H9 (cell line): Measurements from ENCODE around the gene OR52K1. TPM values are rescaled to one million over a fixed set of nuclear protein-coding genes. Genes with fewer than 3 reads are reported as not detected.

Experiments used
- DNase-seq: peaks from one replicate; pipeline ENCODE4 v3.0.0-alpha.2; 2017
- H2AFZ ChIP-seq: one replicate; pipeline ENCODE4 v1.6.1; 2013; ENCODE audit warnings: mild to moderate bottlenecking, low read length, control low read depth, moderate library complexity
- H2AK5ac ChIP-seq: 2 replicates; pipeline ENCODE4 v1.6.1; 2013; ENCODE audit warnings: low read length, control low read depth, mixed read lengths; ENCODE audit not compliant: insufficient read length
- H2BK120ac ChIP-seq: one replicate; pipeline ENCODE4 v1.6.1; 2013; ENCODE audit warnings: low read depth, mild to moderate bottlenecking, low read length, control low read depth, inconsistent platforms; ENCODE audit not compliant: poor library complexity, severe bottlenecking
- H2BK12ac ChIP-seq: 2 replicates; pipeline ENCODE4 v1.6.1; 2013; ENCODE audit warnings: low read length, control low read depth, mixed read lengths, low read depth; ENCODE audit not compliant: insufficient read length
- H2BK15ac ChIP-seq: 2 replicates; pipeline ENCODE4 v1.6.1; 2013; ENCODE audit warnings: low read depth, low read length, control low read depth
- H2BK20ac ChIP-seq: one replicate; pipeline ENCODE4 v1.6.1; 2013; ENCODE audit warnings: low read depth, mild to moderate bottlenecking, low read length, control low read depth, inconsistent platforms; ENCODE audit not compliant: poor library complexity, severe bottlenecking
- H2BK5ac ChIP-seq: 2 replicates; pipeline ENCODE4 v1.6.1; 2013; ENCODE audit warnings: low read length, control low read depth, mixed read lengths; ENCODE audit not compliant: insufficient read length
- H3K14ac ChIP-seq: 2 replicates; pipeline ENCODE4 v1.6.1; 2013; ENCODE audit warnings: low read length, control low read depth; ENCODE audit not compliant: insufficient read depth
- H3K18ac ChIP-seq: 2 replicates; pipeline ENCODE4 v1.6.1; 2013; ENCODE audit warnings: low read depth, mild to moderate bottlenecking, mixed read lengths, low read length, control low read depth; ENCODE audit not compliant: insufficient read length
- H3K23ac ChIP-seq: 2 replicates; pipeline ENCODE4 v1.6.1; 2013; ENCODE audit warnings: low read length, control low read depth, mixed read lengths, low read depth; ENCODE audit not compliant: insufficient read length
- H3K23me2 ChIP-seq: 2 replicates; pipeline ENCODE4 v1.6.1; 2013; ENCODE audit warnings: low read depth, mild to moderate bottlenecking, mixed read lengths, low read length, control low read depth; ENCODE audit not compliant: insufficient read length, poor library complexity, severe bottlenecking
- H3K27ac ChIP-seq: 2 replicates; pipeline ENCODE4 v1.5.1; 2013; ENCODE audit warnings: low read length, control low read depth, mixed read lengths, low read depth; ENCODE audit not compliant: insufficient read length
- H3K27me3 ChIP-seq: 2 replicates; pipeline ENCODE4 v1.6.1; 2013; ENCODE audit warnings: low read length, control low read depth, inconsistent platforms; ENCODE audit not compliant: insufficient read depth
- H3K4ac ChIP-seq: 2 replicates; pipeline ENCODE4 v1.6.1; 2013; ENCODE audit warnings: low read depth, mild to moderate bottlenecking, control low read depth, inconsistent platforms, low read length, moderate library complexity
- H3K4me1 ChIP-seq: 2 replicates; pipeline ENCODE4 v1.6.1; 2013; ENCODE audit warnings: low read length, control low read depth, inconsistent platforms; ENCODE audit not compliant: insufficient read depth
- H3K4me2 ChIP-seq: 2 replicates; pipeline ENCODE4 v1.6.1; 2013; ENCODE audit warnings: low read length, control low read depth, mixed read lengths; ENCODE audit not compliant: insufficient read length, insufficient read depth
- H3K56ac ChIP-seq: 2 replicates; pipeline ENCODE4 v1.6.1; 2013; ENCODE audit warnings: low read depth, mild to moderate bottlenecking, mixed read lengths, low read length, control low read depth; ENCODE audit not compliant: insufficient read length
- H3K79me1 ChIP-seq: 2 replicates; pipeline ENCODE4 v1.6.1; 2013; ENCODE audit warnings: low read depth, mild to moderate bottlenecking, moderate library complexity, low read length, control low read depth, inconsistent platforms; ENCODE audit not compliant: insufficient read depth, poor library complexity, severe bottlenecking
- H3K79me2 ChIP-seq: 2 replicates; pipeline ENCODE4 v1.6.1; 2013; ENCODE audit warnings: low read length, control low read depth, inconsistent platforms; ENCODE audit not compliant: insufficient read depth
- H3K9ac ChIP-seq: 2 replicates; pipeline ENCODE4 v1.6.1; 2013; ENCODE audit warnings: low read length, control low read depth, mixed read lengths; ENCODE audit not compliant: insufficient read length; ENCODE audit errors: extremely low read depth
- H3K9me3 ChIP-seq: one replicate; pipeline ENCODE4 v1.6.1; 2013; ENCODE audit warnings: low read depth, low read length, inconsistent platforms; ENCODE audit not compliant: control insufficient read depth
- H3T11ph ChIP-seq: one replicate; pipeline ENCODE4 v1.6.1; 2013; ENCODE audit warnings: mild to moderate bottlenecking, low read length, control low read depth, inconsistent platforms
- H4K20me1 ChIP-seq: one replicate; pipeline ENCODE4 v1.6.1; 2013; ENCODE audit not compliant: control insufficient read depth, insufficient read length, insufficient read depth
- H4K5ac ChIP-seq: 2 replicates; pipeline ENCODE4 v1.6.1; 2013; ENCODE audit warnings: low read depth, mild to moderate bottlenecking, mixed read lengths, low read length, control low read depth; ENCODE audit not compliant: insufficient read length
- H4K8ac ChIP-seq: replicated peaks from 2 replicates; pipeline ENCODE4 v1.6.1; 2013; ENCODE audit warnings: low read length, control low read depth, mixed read lengths, low read depth; ENCODE audit not compliant: insufficient read length
- H4K91ac ChIP-seq: 2 replicates; pipeline ENCODE4 v1.6.1; 2013; ENCODE audit warnings: low read depth, mild to moderate bottlenecking, moderate library complexity, mixed read lengths, low read length, control low read depth; ENCODE audit not compliant: insufficient read length
- H3K27ac Mint-ChIP-seq, 3 experiments: 2 replicates in 2 of 3; 3 replicates in 1 of 3; pipeline ENCODE4 v1.8.0; 2020 to 2021; ENCODE audit warnings: mixed read lengths in 3 of 3, mild to moderate bottlenecking in 1 of 3, moderate library complexity in 1 of 3
- H3K27me3 Mint-ChIP-seq: 2 replicates; pipeline ENCODE4 v1.8.0; 2021; ENCODE audit warnings: low read depth, mild to moderate bottlenecking, moderate library complexity, mixed read lengths
- H3K36me3 Mint-ChIP-seq, 3 experiments: 2 replicates in 2 of 3; 3 replicates in 1 of 3; pipeline ENCODE4 v1.8.0; 2020 to 2021; ENCODE audit warnings: low read depth in 3 of 3, mixed read lengths in 3 of 3; ENCODE audit not compliant: insufficient read depth in 1 of 3
- H3K4me1 Mint-ChIP-seq, 2 experiments: 2 replicates each; pipeline ENCODE4 v1.8.0; 2020; ENCODE audit warnings: mixed read lengths in 2 of 2
- H3K4me3 Mint-ChIP-seq, 2 experiments: 2 replicates in 1 of 2; 3 replicates in 1 of 2; pipeline ENCODE4 v1.8.0; 2020 to 2021; ENCODE audit warnings: mild to moderate bottlenecking in 2 of 2, mixed read lengths in 2 of 2, moderate library complexity in 1 of 2
- H3K9me3 Mint-ChIP-seq, 2 experiments: 2 replicates in 1 of 2; 3 replicates in 1 of 2; pipeline ENCODE4 v1.8.0; 2020; ENCODE audit warnings: mild to moderate bottlenecking in 2 of 2, mixed read lengths in 2 of 2, moderate library complexity in 1 of 2
- CTCF ChIP-seq: fragments of 200-600 bp; sonication (generic); conservative IDR thresholded peaks from 3 replicates; pipeline ENCODE4 v1.8.0; 2021; ENCODE audit warnings: antibody characterized with exemption, mild to moderate bottlenecking
- WGBS: extraction: QIAGEN DNeasy Blood & Tissue Kit; methylation state at CpG from one replicate; pipeline ENCODE4 v1.1.7; 2013; ENCODE audit warnings: missing lambda C conversion rate, low lambda C conversion rate, mixed read lengths; ENCODE audit not compliant: insufficient read length; ENCODE audit errors: extremely low coverage; 5-methylcytosine and 5-hydroxymethylcytosine counted together
- total RNA-seq: library from RNA; stranded (reverse); gene quantifications from 2 replicates; pipeline ENCODE4 v1.2.1, GENCODE V29; 2021

OR52K1 gene
- total RNA-seq, 1 experiment from 2014 or later: not detected

- Histone ChIP-seq H3K23me2 (no peaks in the 10 kb centered on the region), H3K27me3 (no peaks in the 10 kb centered on the region), H4K5ac (no peak overlapping the region), H2BK120ac (no peak overlapping the region), H3T11ph (no peak overlapping the region), H3K56ac (no peak overlapping the region), H3K4ac (no peak overlapping the region), H2BK15ac (no peak overlapping the region), H4K20me1 (no peaks in the 10 kb centered on the region), H2AK5ac (no peak overlapping the region), H2BK5ac (no peak overlapping the region), H3K9me3 (no peaks in the 10 kb centered on the region), H2AFZ (no peak overlapping the region), H4K91ac (no peak overlapping the region), H3K9ac (no peak overlapping the region), H3K23ac (no peak overlapping the region), H3K18ac (no peak overlapping the region), H2BK20ac (no peak overlapping the region), H4K8ac (no peak overlapping the region), H3K14ac (no peak overlapping the region), H3K4me1 (no peaks in the 10 kb centered on the region), H3K27ac (no peak overlapping the region), H3K4me2 (no peak overlapping the region), H3K79me2 (no peaks in the 10 kb centered on the region), H3K79me1 (no peaks in the 10 kb centered on the region), H2BK12ac (no peak overlapping the region)
- no CpG with 5 or more reads among the region's 3 CpGs for WGBS
- H3K4me3 Mint-ChIP-seq: no peak overlapping the region
- peaks cover 2 to 7% of the 10 kb centered on the region in 2 experiments; a peak in 3 of 5 replicates for H3K9me3 Mint-ChIP-seq
- no peak overlapping the region for H3K27ac Mint-ChIP-seq
- no peaks in the 10 kb centered on the region for H3K4me1 Mint-ChIP-seq
- peaks cover 0 to 4% (median 0%) of the 10 kb centered on the region in 3 experiments; a peak in 2 of 7 replicates for H3K36me3 Mint-ChIP-seq
- no peaks in the 10 kb centered on the region for H3K27me3 Mint-ChIP-seq
- TF ChIP-seq CTCF: no peak
- no peak for DNase-seq
Observed at GRCh38 chr11:4453118-4453517, 29.3 kb upstream of the OR52K1 start.
